ENCODE measurements around the gene MGAT1.

Gene MGAT1

GRCh38 chr5:180807046-180807445, 4.4 kb upstream of the MGAT1 start:
- DNase-seq (ENCODE audit: low spot score) (peak; percentile 18), ATAC-seq (ENCODE audit: low read depth) (no peak)
- no peaks in the 10 kb centered on the region for H3K27me3 ChIP-seq (ENCODE audit: insufficient read depth, poor library complexity, severe bottlenecking)
- H3K4me3 ChIP-seq (ENCODE audit: severe bottlenecking): no peak overlapping the region
- no peaks in the 10 kb centered on the region for H3K9me3 ChIP-seq (ENCODE audit: severe bottlenecking)
- peaks cover 46% of the 10 kb centered on the region for H3K4me1 ChIP-seq (ENCODE audit: insufficient read depth, poor library complexity, severe bottlenecking)
- TF ChIP-seq, protein P1, sequence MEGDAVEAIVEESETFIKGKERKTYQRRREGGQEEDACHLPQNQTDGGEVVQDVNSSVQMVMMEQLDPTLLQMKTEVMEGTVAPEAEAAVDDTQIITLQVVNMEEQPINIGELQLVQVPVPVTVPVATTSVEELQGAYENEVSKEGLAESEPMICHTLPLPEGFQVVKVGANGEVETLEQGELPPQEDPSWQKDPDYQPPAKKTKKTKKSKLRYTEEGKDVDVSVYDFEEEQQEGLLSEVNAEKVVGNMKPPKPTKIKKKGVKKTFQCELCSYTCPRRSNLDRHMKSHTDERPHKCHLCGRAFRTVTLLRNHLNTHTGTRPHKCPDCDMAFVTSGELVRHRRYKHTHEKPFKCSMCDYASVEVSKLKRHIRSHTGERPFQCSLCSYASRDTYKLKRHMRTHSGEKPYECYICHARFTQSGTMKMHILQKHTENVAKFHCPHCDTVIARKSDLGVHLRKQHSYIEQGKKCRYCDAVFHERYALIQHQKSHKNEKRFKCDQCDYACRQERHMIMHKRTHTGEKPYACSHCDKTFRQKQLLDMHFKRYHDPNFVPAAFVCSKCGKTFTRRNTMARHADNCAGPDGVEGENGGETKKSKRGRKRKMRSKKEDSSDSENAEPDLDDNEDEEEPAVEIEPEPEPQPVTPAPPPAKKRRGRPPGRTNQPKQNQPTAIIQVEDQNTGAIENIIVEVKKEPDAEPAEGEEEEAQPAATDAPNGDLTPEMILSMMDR (IDR thresholded peaks at IDR 0.05; ENCODE audit: poor library complexity, severe bottlenecking): no peak
- peaks cover 4% of the 10 kb centered on the region for H3K36me3 ChIP-seq (ENCODE audit: low read depth)
- H3K27ac ChIP-seq (ENCODE audit: poor library complexity, severe bottlenecking): peak overlapping the region; percentile 82

DNA sequence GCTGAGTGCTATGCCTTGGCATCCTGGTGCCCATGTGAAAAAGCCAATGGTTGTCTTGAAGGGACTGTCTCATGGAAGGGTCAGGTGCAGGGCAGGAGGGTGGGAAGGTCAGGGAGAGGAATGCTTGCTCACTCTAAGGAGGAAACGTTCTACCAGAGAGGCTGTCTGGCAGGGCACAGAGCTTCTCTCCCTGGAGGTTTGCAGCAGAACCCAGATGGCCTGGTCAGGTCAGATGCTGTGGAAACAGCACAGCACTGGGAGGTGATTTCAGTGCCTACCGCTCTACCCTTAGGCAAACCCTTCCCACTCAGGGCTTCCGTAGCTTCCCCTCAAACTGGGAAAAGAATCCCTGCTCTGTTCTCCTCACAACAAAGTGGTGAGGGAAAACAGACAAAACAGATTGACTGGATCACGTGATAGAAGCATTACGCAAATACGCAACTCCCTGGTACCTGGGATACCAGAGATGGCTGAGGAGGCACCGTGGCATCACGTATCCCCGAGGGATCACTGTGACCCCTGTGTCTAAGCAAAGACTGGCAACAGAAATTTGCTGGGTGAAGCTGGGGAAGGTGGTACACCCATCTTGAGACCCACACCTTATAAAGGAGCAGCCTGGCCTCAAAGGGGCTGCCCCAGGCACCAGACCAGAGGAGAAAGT, 3.9 kb upstream of the MGAT1 start:
- no peak for ATAC-seq (ENCODE audit: low read depth)
- Histone ChIP-seq H3K27me3 (ENCODE audit: insufficient read depth, poor library complexity, severe bottlenecking) (no peaks in the 10 kb centered on the region), H3K9me3 (ENCODE audit: severe bottlenecking) (no peaks in the 10 kb centered on the region), H3K27ac (ENCODE audit: poor library complexity, severe bottlenecking) (peak overlapping the region; percentile 82), H3K4me3 (ENCODE audit: severe bottlenecking) (no peak overlapping the region), H3K36me3 (ENCODE audit: low read depth) (peaks cover 9% of the 10 kb centered on the region), H3K4me1 (ENCODE audit: insufficient read depth, poor library complexity, severe bottlenecking) (peaks cover 42% of the 10 kb centered on the region)
- TF ChIP-seq, protein P1 (IDR thresholded peaks at IDR 0.05; ENCODE audit: poor library complexity, severe bottlenecking): no peak
- DNase-seq (ENCODE audit: low spot score): peak; percentile 38

GRCh38 chr5:180804129-180804618, 1.6 kb upstream of the MGAT1 start:
- peak; percentile 60 for DNase-seq (ENCODE audit: low spot score)
- peak overlapping the region; percentile 90 for H3K27ac ChIP-seq (ENCODE audit: poor library complexity, severe bottlenecking)
- TF ChIP-seq, protein P1 (IDR thresholded peaks at IDR 0.05; ENCODE audit: poor library complexity, severe bottlenecking): no peak
- no peak overlapping the region for H3K4me3 ChIP-seq (ENCODE audit: severe bottlenecking)
- H3K4me1 ChIP-seq (ENCODE audit: insufficient read depth, poor library complexity, severe bottlenecking): peaks cover 58% of the 10 kb centered on the region
- H3K36me3 ChIP-seq (ENCODE audit: low read depth): peaks cover 29% of the 10 kb centered on the region
- H3K9me3 ChIP-seq (ENCODE audit: severe bottlenecking): no peaks in the 10 kb centered on the region
- ATAC-seq (ENCODE audit: low read depth): no peak
- H3K27me3 ChIP-seq (ENCODE audit: insufficient read depth, poor library complexity, severe bottlenecking): no peaks in the 10 kb centered on the region

DNA sequence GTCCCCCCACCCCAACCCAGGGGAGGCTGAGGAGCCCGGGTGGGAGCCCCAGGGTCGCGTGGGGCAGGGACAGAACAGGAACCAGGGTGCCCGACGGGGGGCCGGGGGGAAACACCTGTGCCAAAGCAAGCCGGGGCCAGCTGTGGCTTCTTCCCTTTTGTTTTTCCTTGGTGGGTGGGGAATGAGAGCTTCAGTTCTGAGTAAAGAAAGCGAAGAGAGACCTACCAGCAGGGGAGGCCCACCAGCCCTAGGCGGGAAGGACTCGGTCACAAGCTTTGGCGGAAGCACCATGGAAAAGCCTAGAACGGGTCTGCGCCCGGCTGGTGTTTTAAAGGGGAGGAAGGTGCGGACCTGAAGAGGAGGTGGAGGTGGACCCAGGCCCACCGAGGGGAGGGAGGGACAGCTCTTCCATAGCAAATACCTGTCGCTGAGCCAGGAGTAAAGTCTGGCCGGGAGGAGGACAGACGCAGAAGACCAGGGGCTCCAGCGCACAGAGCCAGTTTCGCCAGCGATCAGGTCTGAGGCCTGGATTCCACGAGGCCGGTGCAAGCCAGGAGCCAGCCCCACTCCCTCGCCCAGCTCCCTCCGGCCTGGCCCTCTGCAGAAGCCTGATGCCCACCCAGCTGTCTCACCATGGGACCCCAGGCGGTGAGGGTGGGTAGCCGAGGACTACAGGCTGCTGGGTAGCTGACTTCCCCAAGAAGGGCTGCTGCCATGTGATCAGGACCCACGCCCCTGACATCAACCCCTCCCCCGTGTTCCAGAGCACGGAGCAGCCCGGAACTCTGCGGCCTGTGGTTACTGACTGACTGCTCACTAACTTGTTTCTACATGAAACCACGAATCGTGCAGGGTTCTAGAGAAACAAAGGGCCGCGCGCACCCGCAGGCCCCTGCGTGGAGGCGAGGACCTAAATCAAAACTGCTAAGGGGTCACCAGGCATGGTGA, 849 bp upstream of the MGAT1 start:
- no peaks in the 10 kb centered on the region for H3K9me3 ChIP-seq (ENCODE audit: severe bottlenecking)
- peaks cover 36% of the 10 kb centered on the region for H3K36me3 ChIP-seq (ENCODE audit: low read depth)
- peaks cover 58% of the 10 kb centered on the region for H3K4me1 ChIP-seq (ENCODE audit: insufficient read depth, poor library complexity, severe bottlenecking)

More for the DNA sequence above, 849 bp upstream of the MGAT1 start:
- Histone ChIP-seq H3K27me3 (ENCODE audit: insufficient read depth, poor library complexity, severe bottlenecking) (no peaks in the 10 kb centered on the region), H3K4me3 (ENCODE audit: severe bottlenecking) (peak overlapping the region; percentile 98), H3K27ac (ENCODE audit: poor library complexity, severe bottlenecking) (peak overlapping the region; percentile 90)
- DNase-seq (ENCODE audit: low spot score) (peak; percentile 88), ATAC-seq (ENCODE audit: low read depth) (peak; percentile 37)
- TF ChIP-seq, protein P1 (IDR thresholded peaks at IDR 0.05; ENCODE audit: poor library complexity, severe bottlenecking): no peak
